SK-N-MC (cell line): ENCODE data around the gene PSMA2.

Experiments used
- EZH2 ChIP-seq: fragments of 200-600 bp; sonication (generic); IDR thresholded peaks from one replicate; pipeline ENCODE4 v1.6.1; 2017; ENCODE audit warnings: antibody characterized with exemption
- FOXP2 ChIP-seq: optimal IDR thresholded peaks from 2 replicates; pipeline ENCODE3; 2011; ENCODE audit warnings: mild to moderate bottlenecking, moderate library complexity; ENCODE audit not compliant: insufficient read depth; ENCODE audit errors: extremely low read length, control extremely low read depth
- POLR2AphosphoS5 ChIP-seq: IDR thresholded peaks from 2 replicates; pipeline ENCODE4 v1.6.1; 2012; ENCODE audit warnings: mild to moderate bottlenecking, low read depth, low read length, borderline replicate concordance

DNA sequence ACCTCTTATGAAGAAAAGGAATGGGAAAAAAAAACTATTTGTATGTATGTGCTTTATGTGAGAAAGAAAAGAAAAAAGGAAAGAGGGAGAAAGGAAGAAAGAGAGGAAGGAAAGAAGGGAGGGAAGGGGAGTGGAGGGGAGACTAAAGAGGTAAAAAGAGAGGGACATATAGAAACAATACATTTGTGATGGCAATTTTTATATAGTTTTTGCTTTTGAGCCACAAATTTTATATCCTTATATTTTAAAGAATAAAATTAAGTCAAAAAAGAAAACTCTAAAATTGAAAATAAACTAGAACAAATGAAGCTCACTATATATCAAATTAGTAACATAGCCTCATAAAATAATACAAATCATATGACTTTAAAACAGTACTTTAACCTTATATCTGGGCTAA lies 31.1 kb downstream of the PSMA2 start:
- TF ChIP-seq POLR2AphosphoS5 (no peak), EZH2 (no peak), FOXP2 (no peak)
